Kasumi-1 (cell line): ENCODE data around the gene ST8SIA6.
"Not testable (repeated sequence)": the region's sequence is repeated elsewhere in the genome, so short reads cannot be mapped to it uniquely, and the experiment has no call there.

ENCODE experiments used
- DNase-seq, 2 experiments: peaks; one replicate each; lab custom pipeline; 2025; lab: John Stamatoyannopoulos, UW

ST8SIA6 gene

GRCh38 chr10:17343118-17343517 lies 111.3 kb downstream of the ST8SIA6 start:
- DNase-seq, result no peak

GRCh38 chr10:17340144-17340829 lies 114.1 kb downstream of the ST8SIA6 start:
- no peak for DNase-seq

- no peak for DNase-seq
Measured at GRCh38 chr10:17335065-17335464, 119.3 kb downstream of the ST8SIA6 start.

- DNase-seq, result no peak
Measured at GRCh38 chr10:17330501-17330900, 123.9 kb downstream of the ST8SIA6 start.

- no peak for DNase-seq
Measured at GRCh38 chr10:17326377-17326776, 128.0 kb downstream of the ST8SIA6 start.

GRCh38 chr10:17321957-17322356 lies 132.4 kb downstream of the ST8SIA6 start:
- not testable (repeated sequence) for DNase-seq

GRCh38 chr10:17316488-17317170 lies 137.8 kb downstream of the ST8SIA6 start:
- no peak for DNase-seq

GRCh38 chr10:17309435-17309834 lies 145.0 kb downstream of the ST8SIA6 start:
- no peak for DNase-seq

- no peak for DNase-seq
Measured at GRCh38 chr10:17307123-17307522, 147.3 kb downstream of the ST8SIA6 start.

GRCh38 chr10:17292375-17292774 lies 162.0 kb downstream of the ST8SIA6 start:
- no peak for DNase-seq

GRCh38 chr10:17290226-17290625 lies 164.2 kb downstream of the ST8SIA6 start:
- DNase-seq, result no peak

GRCh38 chr10:17289763-17290162 lies 164.6 kb downstream of the ST8SIA6 start:
- DNase-seq, result no peak

- no peak for DNase-seq
Measured at GRCh38 chr10:17286562-17287550, 167.5 kb downstream of the ST8SIA6 start.

GRCh38 chr10:17282311-17282710 lies 172.1 kb downstream of the ST8SIA6 start:
- DNase-seq, result no peak

GRCh38 chr10:17278607-17279240 lies 175.7 kb downstream of the ST8SIA6 start:
- DNase-seq, result no peak

GRCh38 chr10:17276756-17277424 lies 177.5 kb downstream of the ST8SIA6 start:
- DNase-seq, result no peak

- no peak for DNase-seq
Measured at GRCh38 chr10:17273403-17273802, 181.0 kb downstream of the ST8SIA6 start.

- DNase-seq, result no peak
Measured at GRCh38 chr10:17272648-17273047, 181.7 kb downstream of the ST8SIA6 start.
